ENCODE results near the gene SLC2A1. TPM values are rescaled to one million over a fixed set of nuclear protein-coding genes. Genes with fewer than 3 reads are reported as not detected.

The SLC2A1 gene
- total RNA-seq, 4 donors from 2014 or later: 4.6 to 76.2 (median 28.2) TPM

DNA sequence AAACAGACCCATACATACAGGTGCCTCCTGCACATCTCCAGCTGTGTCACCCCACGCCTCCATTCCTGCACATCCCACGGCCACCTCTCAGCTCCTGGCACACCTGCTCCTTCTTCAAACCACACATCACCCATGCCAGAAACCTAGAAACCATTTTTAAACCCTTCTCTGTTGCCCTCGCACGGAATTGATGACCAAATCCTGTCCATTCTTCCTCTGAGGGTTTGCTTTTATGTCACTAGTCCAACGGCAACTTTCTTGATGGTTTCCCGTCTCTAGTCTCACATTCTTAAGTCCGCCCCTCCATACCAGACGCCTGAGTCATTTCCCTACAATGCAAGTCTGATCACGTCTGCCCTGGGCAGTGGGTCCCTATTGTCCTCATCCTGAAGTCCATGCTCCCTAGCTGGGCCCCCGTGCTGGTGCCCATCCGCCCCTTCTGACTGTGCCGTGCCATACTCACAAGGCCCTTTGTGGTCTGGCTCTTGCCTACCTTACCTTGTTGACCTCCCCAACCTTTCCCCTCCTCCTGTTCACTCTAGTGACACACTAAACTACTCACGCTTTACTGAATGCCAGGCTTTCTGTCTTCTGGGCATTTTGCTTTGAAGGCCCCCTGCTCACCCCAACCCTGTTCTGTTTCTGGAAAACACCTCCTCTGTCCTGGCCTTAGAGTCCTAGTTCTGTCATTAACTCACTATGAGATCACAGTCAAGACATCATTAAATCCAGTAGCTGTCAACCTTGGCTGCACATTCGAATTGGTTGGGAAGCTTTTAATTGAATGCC lies 17.6 kb downstream of the SLC2A1 start:
- intact Hi-C loops (cut with DNase I; ENCODE audit: low total_unique reads): no loop called here
- Histone ChIP-seq H3K4me3 (no peak overlapping the region), H3K9me3 (no peaks in the 10 kb centered on the region), H3K27ac (no peak overlapping the region), H3K4me1 (peaks cover 0 to 8% of the 10 kb centered on the region in 2 donors), H3K27me3 (no peaks in the 10 kb centered on the region), H3K36me3 (no peaks in the 10 kb centered on the region)
- TF ChIP-seq CTCF (IDR thresholded peaks at IDR 0.05) (no peak), POLR2A (IDR thresholded peaks at IDR 0.05) (no peak)
- no peak for DNase-seq

DNA sequence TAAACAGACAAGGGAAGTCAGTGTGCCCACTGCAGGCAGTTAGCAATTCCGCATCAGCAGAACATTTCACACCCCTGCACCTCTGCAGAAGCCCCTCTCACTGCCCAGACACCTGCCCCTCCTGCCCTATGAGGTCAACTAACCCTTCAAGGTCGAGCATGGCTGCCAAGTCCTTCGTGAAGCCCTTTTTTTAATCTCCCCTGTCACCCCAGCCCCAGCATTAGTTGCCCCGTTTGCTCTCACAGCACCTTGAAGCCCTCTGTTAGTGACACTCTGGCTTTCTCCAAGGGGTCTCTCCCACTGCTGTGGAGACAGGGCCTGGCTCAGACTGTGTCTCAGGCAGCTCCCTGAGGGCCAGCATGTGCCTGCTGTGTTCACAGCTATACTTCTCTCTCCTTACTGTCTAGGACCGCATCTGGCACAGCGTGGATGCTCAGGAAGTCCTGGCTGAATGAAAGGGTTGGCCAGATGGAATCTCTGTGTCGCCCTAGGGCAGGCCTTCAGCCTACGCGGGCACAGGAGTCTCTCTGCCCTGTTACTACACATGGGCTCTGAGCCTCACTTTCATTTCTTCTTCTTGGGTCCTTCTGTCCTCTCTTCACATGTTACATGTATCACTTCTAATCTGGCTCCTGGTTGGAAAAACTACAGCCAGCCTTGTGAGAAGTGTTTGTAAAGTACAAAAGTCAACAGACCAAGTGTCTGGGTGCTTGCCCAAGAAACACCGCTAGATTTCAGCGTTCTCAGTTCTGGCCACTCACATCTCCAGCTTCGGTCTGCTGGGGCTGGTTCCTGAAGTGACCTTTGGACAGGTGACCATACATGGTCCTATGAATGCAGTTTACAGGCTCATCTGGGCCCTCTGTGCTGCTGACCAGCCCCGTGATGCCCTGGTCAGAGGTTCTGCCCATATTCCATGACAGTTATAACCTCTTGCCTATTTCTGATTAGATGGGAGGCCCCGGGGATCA lies 19.7 kb downstream of the SLC2A1 start:
- Histone ChIP-seq H3K4me1 (peaks cover 0 to 8% of the 10 kb centered on the region in 2 donors), H3K27ac (no peak overlapping the region), H3K27me3 (no peaks in the 10 kb centered on the region), H3K36me3 (no peaks in the 10 kb centered on the region), H3K4me3 (no peak overlapping the region), H3K9me3 (no peaks in the 10 kb centered on the region)
- intact Hi-C loops (cut with DNase I; ENCODE audit: low total_unique reads): no loop called here
- no peak for DNase-seq
- no peak for TF ChIP-seq CTCF (IDR thresholded peaks at IDR 0.05)
- no peak for TF ChIP-seq POLR2A (IDR thresholded peaks at IDR 0.05)

DNA sequence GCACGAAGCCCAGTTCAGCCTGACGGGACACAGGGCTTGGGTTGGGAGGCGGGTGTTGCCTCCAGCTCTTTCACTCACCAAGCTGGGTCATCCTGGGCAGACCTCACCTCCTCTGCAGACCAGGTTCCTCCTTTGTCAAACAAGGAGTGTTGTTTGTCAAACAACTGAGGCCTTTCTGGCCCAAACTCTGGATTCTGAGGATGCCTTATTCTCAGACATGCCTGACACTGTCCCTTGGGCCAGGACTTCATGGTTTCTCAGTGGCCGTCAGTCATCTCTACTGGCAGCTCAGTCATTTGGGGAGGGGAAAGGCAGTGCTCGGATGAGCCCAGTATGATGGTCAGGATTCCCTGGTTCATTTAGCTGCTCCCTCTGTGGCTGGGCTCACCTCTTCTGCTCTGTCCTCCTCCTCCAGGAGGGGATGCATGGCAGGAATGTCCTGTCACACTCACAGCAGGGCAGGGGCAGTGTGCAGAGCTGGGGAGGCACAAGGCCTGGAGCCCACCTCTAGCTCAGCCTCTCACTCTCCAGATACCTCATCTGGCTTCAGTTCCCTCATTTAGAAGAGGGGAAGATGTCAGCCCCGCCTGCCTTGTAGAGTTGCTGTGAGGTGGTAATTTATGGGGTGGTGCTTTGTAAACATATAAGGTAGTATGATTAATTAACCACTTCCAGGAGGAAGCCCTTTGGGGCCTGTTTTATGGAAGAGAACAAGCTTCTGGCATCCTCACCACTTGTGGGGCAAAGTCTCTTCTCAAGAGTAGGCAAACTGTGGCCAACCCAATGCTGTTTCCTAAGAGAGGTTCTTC lies 20.6 kb downstream of the SLC2A1 start:
- Histone ChIP-seq H3K4me1 (peaks cover 0 to 8% of the 10 kb centered on the region in 2 donors), H3K36me3 (no peaks in the 10 kb centered on the region), H3K27me3 (no peaks in the 10 kb centered on the region), H3K9me3 (no peaks in the 10 kb centered on the region), H3K4me3 (no peak overlapping the region), H3K27ac (no peak overlapping the region)
- TF ChIP-seq CTCF (IDR thresholded peaks at IDR 0.05): no peak
- no peak for TF ChIP-seq POLR2A (IDR thresholded peaks at IDR 0.05)
- intact Hi-C loops (cut with DNase I; ENCODE audit: low total_unique reads): no loop called here
- no peak for DNase-seq

DNA sequence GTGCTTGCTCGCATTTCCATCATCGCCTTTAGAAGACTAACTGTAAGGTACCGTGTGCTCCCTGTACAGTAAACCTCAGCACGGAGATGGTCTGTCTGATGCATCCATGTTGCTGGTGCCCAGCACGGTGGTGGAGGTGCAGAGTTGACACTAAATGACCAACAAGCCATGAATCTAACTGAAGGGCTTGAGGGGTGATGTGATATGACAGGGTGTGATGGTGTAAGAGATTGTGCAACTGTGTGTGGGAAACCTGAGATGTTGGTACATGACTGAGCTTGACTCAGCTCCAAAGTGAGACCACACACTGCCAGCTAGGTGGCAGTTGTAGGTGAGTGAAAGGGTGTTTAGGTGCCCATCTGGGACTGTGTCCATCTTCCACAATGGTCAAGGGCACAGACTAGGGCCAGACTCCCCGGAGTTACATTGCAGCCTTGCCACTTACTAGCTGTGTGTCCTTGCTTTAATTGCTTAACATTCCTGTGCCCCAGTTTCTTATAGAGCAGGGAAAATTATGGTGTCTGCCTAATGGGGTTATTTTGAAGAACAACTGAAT lies 21.4 kb downstream of the SLC2A1 start:
- Histone ChIP-seq H3K9me3 (no peaks in the 10 kb centered on the region), H3K4me3 (no peak overlapping the region), H3K27ac (no peak overlapping the region), H3K36me3 (no peaks in the 10 kb centered on the region), H3K27me3 (no peaks in the 10 kb centered on the region), H3K4me1 (peaks cover 0 to 8% of the 10 kb centered on the region in 2 donors)
- TF ChIP-seq POLR2A (IDR thresholded peaks at IDR 0.05): no peak
- no peak for DNase-seq
- intact Hi-C loops (cut with DNase I; ENCODE audit: low total_unique reads): no loop called here

All from uterus (tissue), 4 donors.